ENCODE data around the gene RBM48. TPM values are rescaled to one million over a fixed set of nuclear protein-coding genes. Genes with fewer than 3 reads are reported as not detected.

RBM48 gene
- total RNA-seq, 4 donors from 2014 or later: 8.5 to 16.3 (median 12.8) TPM

DNA sequence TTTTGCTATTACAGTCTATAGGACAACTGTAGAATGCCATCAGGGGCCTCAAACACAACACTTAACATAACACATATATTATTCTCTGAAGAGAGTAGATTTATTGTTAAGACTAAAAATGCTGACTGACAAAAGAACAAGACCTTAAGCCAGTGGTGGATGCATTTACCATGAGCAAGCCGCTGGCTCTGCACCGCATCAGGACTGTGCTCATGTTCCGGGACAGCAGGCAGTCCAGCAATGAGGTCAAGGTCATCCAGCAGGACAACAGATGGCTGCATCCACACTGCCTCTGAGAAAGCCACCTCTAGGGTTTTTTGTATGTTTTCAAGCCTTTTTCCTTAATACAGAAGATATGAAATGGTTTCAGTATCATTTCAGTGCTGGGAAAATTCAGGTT, 24.0 kb upstream of the RBM48 start:
- Histone ChIP-seq H3K27ac (no peak overlapping the region), H3K4me1 (no peaks in the 10 kb centered on the region), H3K4me3 (no peak overlapping the region), H3K9me3 (no peaks in the 10 kb centered on the region), H3K36me3 (peaks cover 0 to 82% (median 0%) of the 10 kb centered on the region in 3 donors), H3K27me3 (no peaks in the 10 kb centered on the region)
- TF ChIP-seq, protein P1, sequence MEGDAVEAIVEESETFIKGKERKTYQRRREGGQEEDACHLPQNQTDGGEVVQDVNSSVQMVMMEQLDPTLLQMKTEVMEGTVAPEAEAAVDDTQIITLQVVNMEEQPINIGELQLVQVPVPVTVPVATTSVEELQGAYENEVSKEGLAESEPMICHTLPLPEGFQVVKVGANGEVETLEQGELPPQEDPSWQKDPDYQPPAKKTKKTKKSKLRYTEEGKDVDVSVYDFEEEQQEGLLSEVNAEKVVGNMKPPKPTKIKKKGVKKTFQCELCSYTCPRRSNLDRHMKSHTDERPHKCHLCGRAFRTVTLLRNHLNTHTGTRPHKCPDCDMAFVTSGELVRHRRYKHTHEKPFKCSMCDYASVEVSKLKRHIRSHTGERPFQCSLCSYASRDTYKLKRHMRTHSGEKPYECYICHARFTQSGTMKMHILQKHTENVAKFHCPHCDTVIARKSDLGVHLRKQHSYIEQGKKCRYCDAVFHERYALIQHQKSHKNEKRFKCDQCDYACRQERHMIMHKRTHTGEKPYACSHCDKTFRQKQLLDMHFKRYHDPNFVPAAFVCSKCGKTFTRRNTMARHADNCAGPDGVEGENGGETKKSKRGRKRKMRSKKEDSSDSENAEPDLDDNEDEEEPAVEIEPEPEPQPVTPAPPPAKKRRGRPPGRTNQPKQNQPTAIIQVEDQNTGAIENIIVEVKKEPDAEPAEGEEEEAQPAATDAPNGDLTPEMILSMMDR (IDR thresholded peaks at IDR 0.05): no peak
- TF ChIP-seq POLR2A (IDR thresholded peaks at IDR 0.05) (no peak), EP300 (IDR thresholded peaks at IDR 0.05) (no peak)
- no peak for DNase-seq (ENCODE audit: low spot score in 2 of 2)
- 83 to 86% methylated on average over 3 of the region's 3 CpGs for WGBS, 2 donors

- Histone ChIP-seq H3K27me3 (no peaks in the 10 kb centered on the region), H3K4me3 (no peak overlapping the region), H3K4me1 (no peaks in the 10 kb centered on the region), H3K9me3 (no peaks in the 10 kb centered on the region), H3K36me3 (peaks cover 0 to 78% (median 0%) of the 10 kb centered on the region in 3 donors), H3K27ac (no peak overlapping the region)
- TF ChIP-seq POLR2A (IDR thresholded peaks at IDR 0.05) (no peak), EP300 (IDR thresholded peaks at IDR 0.05) (no peak)
- TF ChIP-seq, protein P1 (IDR thresholded peaks at IDR 0.05): no peak
- no peak for DNase-seq (ENCODE audit: low spot score in 2 of 2)
- WGBS, 2 donors: 80 to 81% methylated on average over 2 of the region's 2 CpGs
Observed at GRCh38 chr7:92506363-92506762, 22.2 kb upstream of the RBM48 start.

- no peak for DNase-seq (ENCODE audit: low spot score in 2 of 2)
- Histone ChIP-seq H3K4me3 (no peak overlapping the region), H3K27ac (no peak overlapping the region), H3K9me3 (no peaks in the 10 kb centered on the region), H3K27me3 (no peaks in the 10 kb centered on the region), H3K4me1 (no peaks in the 10 kb centered on the region), H3K36me3 (peaks cover 0 to 75% (median 0%) of the 10 kb centered on the region in 3 donors)
- TF ChIP-seq, protein P1 (IDR thresholded peaks at IDR 0.05): no peak
- TF ChIP-seq POLR2A (IDR thresholded peaks at IDR 0.05): no peak
- no peak for TF ChIP-seq EP300 (IDR thresholded peaks at IDR 0.05)
- WGBS, 2 donors: 95 to 96% methylated on average over 5 of the region's 5 CpGs
Observed at GRCh38 chr7:92508946-92509345, 19.6 kb upstream of the RBM48 start.

DNA sequence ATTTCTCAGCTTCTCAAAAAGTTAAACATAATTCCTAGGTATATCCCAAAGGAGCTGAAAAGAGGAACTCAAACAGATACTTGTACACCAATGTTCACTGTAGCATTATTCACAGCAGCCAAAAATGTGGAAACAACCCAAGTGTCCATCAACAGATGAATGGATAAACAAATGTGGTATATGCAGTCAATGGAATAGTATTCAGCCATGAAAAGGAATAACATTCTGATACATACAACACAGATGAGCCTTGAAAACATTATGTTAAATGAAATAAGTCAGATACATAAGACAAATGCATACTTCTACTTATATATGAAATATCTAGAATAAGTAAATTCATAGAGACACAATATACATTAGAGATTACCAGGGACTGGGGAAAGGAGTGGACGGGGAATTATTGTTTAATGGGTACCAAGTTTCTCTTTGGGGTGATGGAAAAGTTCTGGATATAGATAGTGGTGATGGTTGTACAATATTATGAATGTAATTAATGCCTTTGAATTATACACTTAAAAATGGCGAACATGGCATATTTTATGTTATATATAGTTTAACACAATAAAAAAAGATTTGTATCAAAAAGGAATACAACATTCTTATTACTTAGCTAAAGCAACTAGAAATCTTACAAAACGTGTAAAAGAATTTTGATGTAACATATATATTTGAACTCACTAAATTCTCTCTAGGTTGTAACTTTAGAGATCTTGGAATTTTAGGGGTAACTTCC, 15.3 kb upstream of the RBM48 start:
- TF ChIP-seq POLR2A (IDR thresholded peaks at IDR 0.05): no peak
- TF ChIP-seq EP300 (IDR thresholded peaks at IDR 0.05): no peak
- TF ChIP-seq, protein P1 (IDR thresholded peaks at IDR 0.05): no peak
- DNase-seq (ENCODE audit: low spot score in 2 of 2): no peak
- no peak overlapping the region for H3K27ac ChIP-seq
- H3K36me3 ChIP-seq: peaks cover 0 to 77% (median 0%) of the 10 kb centered on the region in 3 donors
- no peaks in the 10 kb centered on the region for H3K4me1 ChIP-seq
- WGBS, 2 donors: 63 to 77% methylated on average over 3 of the region's 3 CpGs
- H3K27me3 ChIP-seq: no peaks in the 10 kb centered on the region
- no peaks in the 10 kb centered on the region for H3K9me3 ChIP-seq
- no peak overlapping the region for H3K4me3 ChIP-seq

DNA sequence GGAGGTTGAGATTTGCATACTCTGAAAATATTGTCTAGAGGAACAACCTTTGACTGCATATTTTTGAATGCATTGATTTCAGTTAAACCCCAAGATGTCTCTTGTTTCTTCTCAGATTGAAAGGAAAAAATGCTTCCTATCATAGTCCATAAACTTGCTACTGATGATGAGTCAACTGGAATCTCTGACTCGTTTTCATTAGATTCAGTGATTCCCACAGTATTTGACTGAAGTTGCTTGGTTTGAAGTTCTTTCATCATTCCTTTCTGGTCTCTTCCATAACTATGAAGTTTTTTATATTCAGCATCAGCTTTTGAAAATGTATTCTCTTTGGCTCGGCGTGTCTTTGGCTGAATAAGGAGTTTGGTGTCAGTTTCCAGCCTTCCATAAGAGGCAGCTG, 11.0 kb upstream of the RBM48 start:
- Histone ChIP-seq H3K27me3 (no peaks in the 10 kb centered on the region), H3K9me3 (no peaks in the 10 kb centered on the region), H3K4me1 (no peaks in the 10 kb centered on the region), H3K4me3 (no peak overlapping the region), H3K27ac (no peak overlapping the region), H3K36me3 (peaks cover 0 to 74% (median 0%) of the 10 kb centered on the region in 3 donors)
- WGBS, 2 donors: 81 to 86% methylated on average over 3 of the region's 3 CpGs
- no peak for DNase-seq (ENCODE audit: low spot score in 2 of 2)
- TF ChIP-seq, protein P1 (IDR thresholded peaks at IDR 0.05): no peak
- TF ChIP-seq EP300 (IDR thresholded peaks at IDR 0.05): no peak
- TF ChIP-seq POLR2A (IDR thresholded peaks at IDR 0.05): no peak
